GM10266 (cell line): Measurements from ENCODE around the gene GIMAP1.
A peak's percentile ranks its signal among the peaks of the same experiment; 100 is the strongest.

Experiments
- DNase-seq: peaks from one replicate; pipeline ENCODE4 v3.0.0; 2012; ENCODE audit errors: extremely low spot score
- CTCF ChIP-seq: IDR thresholded peaks from 2 replicates; pipeline ENCODE4 v1.5.1; 2012; ENCODE audit warnings: mild to moderate bottlenecking, low read depth; ENCODE audit not compliant: control insufficient read depth, insufficient read depth; ENCODE audit errors: missing control alignments

GIMAP1 gene

GRCh38 chr7:150717814-150718420 lies 1.5 kb downstream of the GIMAP1 start:
- DNase-seq: peak; percentile 7
- TF ChIP-seq CTCF: no peak

- TF ChIP-seq CTCF: no peak
Observed at GRCh38 chr7:150719436-150719835, 3.0 kb downstream of the GIMAP1 start.

GRCh38 chr7:150719960-150720891 lies 3.8 kb downstream of the GIMAP1 start:
- no peak for TF ChIP-seq CTCF
- DNase-seq: no peak

More at GRCh38 chr7:150719436-150719835, 3.0 kb downstream of the GIMAP1 start:
- no peak for DNase-seq

DNA sequence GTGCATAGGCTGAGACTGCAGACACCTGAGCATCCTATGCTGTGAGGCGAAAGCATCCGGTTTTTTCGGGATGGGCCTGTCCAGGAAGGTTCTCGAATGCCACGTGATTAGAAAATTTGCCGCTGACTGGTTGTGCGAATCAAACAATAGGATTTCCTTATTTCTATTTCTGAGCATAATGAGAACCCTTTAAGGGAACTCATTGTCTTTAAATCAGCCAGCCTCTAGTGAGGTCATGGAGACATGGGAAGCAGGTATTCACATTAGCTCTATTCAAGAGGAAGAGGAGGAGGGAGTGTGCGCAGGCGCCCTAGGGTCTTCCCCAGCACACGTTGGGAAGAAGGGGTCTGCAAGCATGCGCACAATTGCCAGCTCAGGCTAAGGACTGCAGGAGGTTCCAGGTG lies 5.6 kb downstream of the GIMAP1 start:
- DNase-seq: no peak
- TF ChIP-seq CTCF: no peak

GRCh38 chr7:150722431-150722931 lies 6.1 kb downstream of the GIMAP1 start:
- no peak for DNase-seq
- no peak for TF ChIP-seq CTCF

DNA sequence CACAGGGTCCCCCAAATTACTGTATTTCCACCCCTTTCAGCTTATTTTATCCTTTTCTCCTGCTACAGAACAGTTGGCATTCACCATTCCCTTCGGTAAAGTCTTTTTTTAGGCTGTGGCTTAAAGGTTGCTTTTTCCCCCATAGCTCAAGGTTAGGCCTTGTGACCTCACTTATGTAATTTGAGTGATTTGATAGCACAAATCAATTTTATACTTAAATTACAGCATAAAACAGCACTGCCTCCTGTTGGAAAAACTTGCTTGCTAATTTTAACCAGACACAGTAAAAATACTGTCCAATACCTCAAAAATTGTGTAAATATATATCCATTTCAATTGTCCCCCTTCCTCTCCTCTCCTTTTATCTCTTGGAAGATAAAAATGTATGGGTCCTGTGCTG lies 7.1 kb downstream of the GIMAP1 start:
- DNase-seq: no peak
- no peak for TF ChIP-seq CTCF

- TF ChIP-seq CTCF: no peak
- DNase-seq: no peak
Observed at GRCh38 chr7:150727381-150727780, 11.0 kb downstream of the GIMAP1 start.
